ENCODE measurements around the gene CNPY1.

Gene CNPY1

GRCh38 chr7:155490697-155491628, 55.4 kb downstream of the CNPY1 start:
- Histone ChIP-seq H3K9me3 (ENCODE audit: low read length) (no peaks in the 10 kb centered on the region), H3K4me3 (ENCODE audit: low read depth in 1 of 2, low read length in 2 of 2) (peak overlapping the region; percentile 27 to 62), H3K27ac (ENCODE audit: low read depth, low read length) (peak overlapping the region; percentile 3), H3K36me3 (ENCODE audit: insufficient read depth, low read length) (no peaks in the 10 kb centered on the region), H3K27me3 (ENCODE audit: control insufficient read depth in 1 of 2, insufficient read depth in 2 of 2, low read length in 2 of 2) (peaks cover 0 to 24% of the 10 kb centered on the region in 2 donors), H3K9ac (ENCODE audit: low read length) (peak overlapping the region; percentile 49), H3K4me1 (ENCODE audit: insufficient read depth, low read length) (peaks cover 6% of the 10 kb centered on the region)

- H3K27ac ChIP-seq (ENCODE audit: low read depth, low read length), result no peak overlapping the region
- H3K36me3 ChIP-seq (ENCODE audit: insufficient read depth, low read length), result no peaks in the 10 kb centered on the region
- no peaks in the 10 kb centered on the region for H3K9me3 ChIP-seq (ENCODE audit: low read length)
- H3K9ac ChIP-seq (ENCODE audit: low read length), result peak overlapping the region; percentile 49
- H3K27me3 ChIP-seq (ENCODE audit: control insufficient read depth in 1 of 2, insufficient read depth in 2 of 2, low read length in 2 of 2), result peaks cover 0 to 23% of the 10 kb centered on the region in 2 donors
- peaks cover 6% of the 10 kb centered on the region for H3K4me1 ChIP-seq (ENCODE audit: insufficient read depth, low read length)
- peak overlapping the region; percentile 27 to 62 for H3K4me3 ChIP-seq (ENCODE audit: low read depth in 1 of 2, low read length in 2 of 2)
These were observed 56.3 kb downstream of the CNPY1 start for GRCh38 chr7:155489862-155490696.

GRCh38 chr7:155489158-155489840, 57.1 kb downstream of the CNPY1 start:
- H3K9me3 ChIP-seq (ENCODE audit: low read length), result no peaks in the 10 kb centered on the region
- H3K27ac ChIP-seq (ENCODE audit: low read depth, low read length), result no peak overlapping the region
- no peak overlapping the region for H3K9ac ChIP-seq (ENCODE audit: low read length)
- no peaks in the 10 kb centered on the region for H3K36me3 ChIP-seq (ENCODE audit: insufficient read depth, low read length)
- H3K27me3 ChIP-seq (ENCODE audit: control insufficient read depth in 1 of 2, insufficient read depth in 2 of 2, low read length in 2 of 2), result peaks cover under 1 to 31% of the 10 kb centered on the region in 2 donors
- no peak overlapping the region for H3K4me3 ChIP-seq (ENCODE audit: low read depth in 1 of 2, low read length in 2 of 2)
- H3K4me1 ChIP-seq (ENCODE audit: insufficient read depth, low read length), result peaks cover 6% of the 10 kb centered on the region

- H3K27ac ChIP-seq (ENCODE audit: low read depth, low read length), result no peak overlapping the region
- H3K9ac ChIP-seq (ENCODE audit: low read length), result no peak overlapping the region
- H3K4me3 ChIP-seq (ENCODE audit: low read depth in 1 of 2, low read length in 2 of 2), result no peak overlapping the region
- peaks cover 6% of the 10 kb centered on the region for H3K4me1 ChIP-seq (ENCODE audit: insufficient read depth, low read length)
- H3K27me3 ChIP-seq (ENCODE audit: control insufficient read depth in 1 of 2, insufficient read depth in 2 of 2, low read length in 2 of 2), result peaks cover 7 to 38% of the 10 kb centered on the region in 2 donors
- no peaks in the 10 kb centered on the region for H3K36me3 ChIP-seq (ENCODE audit: insufficient read depth, low read length)
- H3K9me3 ChIP-seq (ENCODE audit: low read length), result no peaks in the 10 kb centered on the region
These were observed 57.8 kb downstream of the CNPY1 start for GRCh38 chr7:155488483-155489127.

- H3K4me1 ChIP-seq (ENCODE audit: insufficient read depth, low read length), result peaks cover 6% of the 10 kb centered on the region
- H3K9ac ChIP-seq (ENCODE audit: low read length), result no peak overlapping the region
- peaks cover 15 to 46% of the 10 kb centered on the region in 2 donors for H3K27me3 ChIP-seq (ENCODE audit: control insufficient read depth in 1 of 2, insufficient read depth in 2 of 2, low read length in 2 of 2)
- no peaks in the 10 kb centered on the region for H3K9me3 ChIP-seq (ENCODE audit: low read length)
- no peak overlapping the region for H3K27ac ChIP-seq (ENCODE audit: low read depth, low read length)
- no peak overlapping the region for H3K4me3 ChIP-seq (ENCODE audit: low read depth in 1 of 2, low read length in 2 of 2)
- H3K36me3 ChIP-seq (ENCODE audit: insufficient read depth, low read length), result no peaks in the 10 kb centered on the region
These were observed 58.6 kb downstream of the CNPY1 start for GRCh38 chr7:155487509-155488482.

GRCh38 chr7:155486783-155487508, 59.4 kb downstream of the CNPY1 start:
- H3K9me3 ChIP-seq (ENCODE audit: low read length), result no peaks in the 10 kb centered on the region
- no peak overlapping the region for H3K27ac ChIP-seq (ENCODE audit: low read depth, low read length)
- H3K27me3 ChIP-seq (ENCODE audit: control insufficient read depth in 1 of 2, insufficient read depth in 2 of 2, low read length in 2 of 2), result peaks cover 17 to 54% of the 10 kb centered on the region in 2 donors
- H3K4me1 ChIP-seq (ENCODE audit: insufficient read depth, low read length), result peaks cover 6% of the 10 kb centered on the region
- H3K4me3 ChIP-seq (ENCODE audit: low read depth in 1 of 2, low read length in 2 of 2), result no peak overlapping the region
- no peaks in the 10 kb centered on the region for H3K36me3 ChIP-seq (ENCODE audit: insufficient read depth, low read length)
- H3K9ac ChIP-seq (ENCODE audit: low read length), result no peak overlapping the region

GRCh38 chr7:155484483-155485399, 61.6 kb downstream of the CNPY1 start:
- Histone ChIP-seq H3K27ac (ENCODE audit: low read depth, low read length) (no peak overlapping the region), H3K9ac (ENCODE audit: low read length) (no peak overlapping the region), H3K9me3 (ENCODE audit: low read length) (no peaks in the 10 kb centered on the region), H3K4me1 (ENCODE audit: insufficient read depth, low read length) (no peaks in the 10 kb centered on the region), H3K27me3 (ENCODE audit: control insufficient read depth in 1 of 2, insufficient read depth in 2 of 2, low read length in 2 of 2) (peaks cover 17 to 47% of the 10 kb centered on the region in 2 donors), H3K4me3 (ENCODE audit: low read depth in 1 of 2, low read length in 2 of 2) (no peak overlapping the region), H3K36me3 (ENCODE audit: insufficient read depth, low read length) (no peaks in the 10 kb centered on the region)

- H3K4me3 ChIP-seq (ENCODE audit: low read depth in 1 of 2, low read length in 2 of 2), result no peak overlapping the region
- H3K27ac ChIP-seq (ENCODE audit: low read depth, low read length), result no peak overlapping the region
- no peak overlapping the region for H3K9ac ChIP-seq (ENCODE audit: low read length)
- no peaks in the 10 kb centered on the region for H3K9me3 ChIP-seq (ENCODE audit: low read length)
- H3K27me3 ChIP-seq (ENCODE audit: control insufficient read depth in 1 of 2, insufficient read depth in 2 of 2, low read length in 2 of 2), result peaks cover 17 to 45% of the 10 kb centered on the region in 2 donors
- no peaks in the 10 kb centered on the region for H3K4me1 ChIP-seq (ENCODE audit: insufficient read depth, low read length)
- H3K36me3 ChIP-seq (ENCODE audit: insufficient read depth, low read length), result no peaks in the 10 kb centered on the region
These were observed 62.5 kb downstream of the CNPY1 start for GRCh38 chr7:155483868-155484325.

- H3K36me3 ChIP-seq (ENCODE audit: insufficient read depth, low read length), result no peaks in the 10 kb centered on the region
- peaks cover 17 to 45% of the 10 kb centered on the region in 2 donors for H3K27me3 ChIP-seq (ENCODE audit: control insufficient read depth in 1 of 2, insufficient read depth in 2 of 2, low read length in 2 of 2)
- no peaks in the 10 kb centered on the region for H3K4me1 ChIP-seq (ENCODE audit: insufficient read depth, low read length)
- no peaks in the 10 kb centered on the region for H3K9me3 ChIP-seq (ENCODE audit: low read length)
- no peak overlapping the region for H3K9ac ChIP-seq (ENCODE audit: low read length)
- H3K27ac ChIP-seq (ENCODE audit: low read depth, low read length), result no peak overlapping the region
- no peak overlapping the region for H3K4me3 ChIP-seq (ENCODE audit: low read depth in 1 of 2, low read length in 2 of 2)
These were observed 63.1 kb downstream of the CNPY1 start for GRCh38 chr7:155483245-155483644.

Data from muscle layer of colon (tissue), 2 donors.